HG03108 (cell line): ENCODE results near the gene SCMH1.

Source experiments
- ATAC-seq: cut with Tn5 transposase; IDR thresholded peaks from one replicate; pipeline ENCODE4 v1.9.1; 2021; ENCODE audit warnings: moderate library complexity; ENCODE audit not compliant: unreplicated experiment

The SCMH1 gene

GRCh38 chr1:41241749-41242341 lies at the start of gene SCMH1:
Gene SCMH1 (minus strand): TSS chr1:41242306. CDS start chr1:41186133, 56,173 bp downstream.
- ATAC-seq, result peak; percentile 33

DNA sequence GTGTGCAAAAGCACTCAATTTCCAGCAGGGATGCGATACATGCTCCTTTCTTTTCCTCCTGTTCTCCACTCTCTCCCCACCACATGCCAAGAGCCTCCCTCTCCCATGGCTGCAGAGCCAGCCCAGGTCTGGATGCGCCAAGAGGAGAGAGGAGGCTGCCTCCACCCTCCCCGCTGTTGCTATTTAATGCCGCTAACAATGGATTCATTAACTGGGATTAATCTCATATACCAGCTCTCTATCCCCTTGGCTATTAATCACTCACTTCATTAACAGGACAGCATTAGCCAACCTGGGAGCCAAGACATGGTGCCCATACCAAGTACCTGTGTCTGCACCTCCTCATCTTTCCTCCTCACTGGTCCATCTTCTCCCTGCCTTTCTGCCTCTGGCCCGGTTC lies 49.1 kb upstream of the SCMH1 start:
- no peak for ATAC-seq

- ATAC-seq, result no peak
These were observed 47.1 kb upstream of the SCMH1 start for GRCh38 chr1:41289196-41289595.

- no peak for ATAC-seq
These were observed 44.9 kb upstream of the SCMH1 start for GRCh38 chr1:41286992-41287391.

DNA sequence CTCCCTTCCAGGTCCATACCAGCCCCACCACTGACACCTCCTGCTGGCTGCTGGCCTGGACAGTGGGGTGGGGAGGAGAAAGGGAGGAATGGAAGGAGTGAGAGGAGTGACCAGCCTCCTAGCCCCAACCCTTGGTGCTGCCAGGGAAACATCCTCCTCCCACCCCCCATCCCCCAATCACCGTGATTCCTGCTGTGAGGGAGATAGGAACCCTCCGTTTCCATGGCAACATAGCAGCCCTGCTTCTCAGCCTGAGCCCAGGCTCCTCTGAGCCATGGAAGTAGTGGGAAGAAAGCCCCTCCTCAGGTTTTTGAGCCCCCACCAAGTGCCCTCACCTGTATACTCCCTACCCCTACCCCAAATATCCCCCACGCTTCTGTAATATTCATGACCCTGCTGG lies 44.4 kb upstream of the SCMH1 start:
- no peak for ATAC-seq

- ATAC-seq, result no peak
These were observed 43.7 kb upstream of the SCMH1 start for GRCh38 chr1:41285818-41286217.

DNA sequence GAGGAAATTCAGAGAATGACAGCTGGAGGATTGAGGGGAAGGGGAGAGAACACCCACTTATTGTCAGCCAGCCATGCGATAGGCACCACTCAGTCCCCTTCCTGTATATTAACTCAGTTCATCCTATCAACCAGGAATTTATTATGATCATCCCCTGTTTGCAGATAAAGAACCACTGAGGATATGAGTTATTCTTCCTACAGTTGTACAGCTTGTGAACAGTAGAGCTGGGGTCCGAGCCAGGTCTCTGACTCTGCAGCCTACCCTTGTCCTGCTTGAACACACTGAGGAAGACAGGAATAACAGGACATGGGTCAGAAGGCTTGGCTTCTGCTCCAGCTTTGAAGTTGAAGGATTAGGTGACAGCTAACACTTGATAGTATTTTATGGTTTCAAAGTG lies 42.0 kb upstream of the SCMH1 start:
- no peak for ATAC-seq

GRCh38 chr1:41282679-41283317 lies 40.7 kb upstream of the SCMH1 start:
- ATAC-seq, result no peak

- no peak for ATAC-seq
These were observed 39.2 kb upstream of the SCMH1 start for GRCh38 chr1:41281334-41281733.

DNA sequence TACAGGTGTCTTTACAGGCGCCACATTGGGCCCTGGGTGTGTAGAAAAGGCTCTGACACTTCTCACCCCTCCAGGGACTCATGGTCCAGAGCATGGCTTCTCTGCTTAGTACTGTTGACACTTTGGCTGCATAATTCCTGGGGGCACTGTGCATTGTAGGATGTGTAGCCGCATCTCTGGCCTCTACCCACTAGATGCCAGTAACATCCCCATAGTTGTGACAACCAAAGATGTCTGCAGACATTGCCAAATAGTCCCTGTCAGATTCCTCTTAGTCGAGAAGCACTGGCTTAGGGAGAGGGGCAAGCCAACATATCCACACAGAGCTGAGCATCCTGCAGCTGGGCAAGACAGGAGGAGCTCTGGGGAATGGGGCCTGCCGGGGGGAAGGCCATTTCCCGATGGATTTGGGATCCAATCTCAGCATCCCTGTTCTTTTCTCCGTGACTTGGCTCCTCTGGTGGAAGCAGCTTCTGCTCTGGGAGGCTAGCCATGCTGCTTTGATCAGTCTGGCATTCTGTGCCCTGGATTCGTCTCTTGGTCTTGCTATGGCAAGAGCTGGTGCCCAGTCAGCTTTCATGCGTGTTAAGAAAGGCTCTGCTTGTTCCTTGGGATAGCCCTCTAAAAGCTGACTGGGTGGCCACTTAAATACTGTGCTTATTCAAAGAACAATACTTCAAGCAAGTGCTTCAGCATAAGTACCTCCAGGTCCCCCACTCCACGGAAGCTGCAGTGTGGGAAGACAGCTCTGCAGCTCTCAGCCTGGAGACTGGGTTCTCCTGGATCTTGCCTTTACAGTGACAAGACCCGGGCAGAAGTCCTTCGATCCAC lies 38.3 kb upstream of the SCMH1 start:
- no peak for ATAC-seq

DNA sequence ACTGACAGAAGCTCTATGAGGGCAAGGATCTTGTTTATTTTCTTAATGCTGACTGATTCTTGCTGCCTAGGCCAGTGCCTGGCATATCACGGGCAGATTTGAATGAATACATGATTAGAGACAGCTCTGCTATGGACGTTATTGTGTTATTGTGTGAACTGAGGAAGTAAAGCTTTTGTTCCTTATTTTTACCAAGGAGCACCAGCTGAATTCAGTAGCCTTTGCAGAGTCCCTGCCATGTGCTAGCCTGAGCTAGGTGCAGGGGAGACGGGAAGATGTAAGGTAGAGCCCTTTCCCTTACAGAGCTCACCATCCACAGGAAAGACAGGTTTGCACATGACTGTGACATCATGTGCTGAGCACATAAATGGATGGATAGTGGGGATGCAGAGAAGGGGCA lies 36.0 kb upstream of the SCMH1 start:
- ATAC-seq, result no peak

DNA sequence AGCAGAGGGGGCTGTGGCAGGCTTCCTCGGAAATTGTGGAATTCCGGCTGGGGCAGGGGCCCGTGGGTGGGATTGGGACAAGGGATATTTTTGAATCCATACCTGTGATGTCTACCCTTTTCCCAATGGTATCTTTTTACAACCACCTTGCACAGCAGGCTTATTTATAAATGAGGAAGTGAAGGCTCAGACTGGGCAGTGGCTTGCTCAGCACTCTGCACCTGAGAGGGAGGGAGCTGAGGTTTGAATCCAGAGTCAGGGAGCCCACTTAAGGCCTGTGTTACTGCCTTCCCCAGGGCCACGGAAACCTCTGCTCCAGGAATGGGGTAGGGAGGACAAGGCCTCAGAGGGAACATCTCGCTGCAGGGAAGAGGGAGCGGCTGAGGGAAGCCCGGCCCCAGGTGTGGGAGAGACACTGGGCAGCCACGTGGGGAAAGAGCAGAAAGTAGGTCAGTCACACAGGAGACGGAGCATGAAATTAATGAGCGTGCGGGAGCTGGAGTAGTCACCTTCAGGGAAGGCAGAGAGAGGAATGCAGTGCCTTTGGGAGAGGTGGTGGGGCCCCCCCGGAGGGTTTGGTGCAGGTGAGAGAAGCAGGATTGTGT lies 35.4 kb upstream of the SCMH1 start:
- no peak for ATAC-seq

GRCh38 chr1:41275831-41276230 lies 33.7 kb upstream of the SCMH1 start:
- no peak for ATAC-seq

DNA sequence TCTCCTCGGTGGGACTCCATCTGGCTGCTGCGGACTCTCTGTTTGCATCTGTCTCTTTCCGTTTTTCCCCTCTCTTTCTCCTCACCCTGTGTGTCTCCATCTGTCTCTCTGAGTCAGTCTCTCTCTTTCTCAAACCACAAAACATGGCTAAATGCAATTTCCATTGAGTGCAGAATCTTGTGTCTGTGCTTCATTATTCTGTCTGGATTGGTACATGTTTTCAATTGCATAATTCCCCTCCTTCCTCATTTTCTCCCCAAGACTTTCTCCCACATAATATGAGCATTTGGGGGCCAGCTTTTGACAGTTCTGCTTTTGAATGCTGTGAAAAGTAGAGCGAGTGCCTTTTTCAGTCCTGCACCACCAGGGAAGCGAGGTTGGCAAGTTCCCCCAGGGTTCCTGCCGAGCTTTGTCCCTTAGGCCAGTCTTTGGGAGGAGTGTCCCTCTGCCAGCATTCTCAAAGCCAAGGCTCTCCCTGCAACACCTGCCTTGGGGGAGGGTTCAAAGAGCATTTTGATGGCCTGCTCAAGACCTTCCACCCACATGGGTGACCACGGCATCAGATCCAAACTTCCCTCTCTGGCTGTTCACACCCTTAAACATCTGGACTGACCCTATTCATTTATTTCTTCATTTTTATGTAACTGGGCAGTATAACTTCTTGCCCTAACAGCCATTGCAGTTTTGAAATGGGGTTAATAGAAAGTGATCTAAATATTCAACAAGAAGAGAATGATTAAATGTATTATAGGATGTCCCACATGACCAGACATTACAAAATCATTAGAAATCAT lies 32.8 kb upstream of the SCMH1 start:
- ATAC-seq, result no peak

GRCh38 chr1:41272601-41273000 lies 30.5 kb upstream of the SCMH1 start:
- ATAC-seq, result no peak

DNA sequence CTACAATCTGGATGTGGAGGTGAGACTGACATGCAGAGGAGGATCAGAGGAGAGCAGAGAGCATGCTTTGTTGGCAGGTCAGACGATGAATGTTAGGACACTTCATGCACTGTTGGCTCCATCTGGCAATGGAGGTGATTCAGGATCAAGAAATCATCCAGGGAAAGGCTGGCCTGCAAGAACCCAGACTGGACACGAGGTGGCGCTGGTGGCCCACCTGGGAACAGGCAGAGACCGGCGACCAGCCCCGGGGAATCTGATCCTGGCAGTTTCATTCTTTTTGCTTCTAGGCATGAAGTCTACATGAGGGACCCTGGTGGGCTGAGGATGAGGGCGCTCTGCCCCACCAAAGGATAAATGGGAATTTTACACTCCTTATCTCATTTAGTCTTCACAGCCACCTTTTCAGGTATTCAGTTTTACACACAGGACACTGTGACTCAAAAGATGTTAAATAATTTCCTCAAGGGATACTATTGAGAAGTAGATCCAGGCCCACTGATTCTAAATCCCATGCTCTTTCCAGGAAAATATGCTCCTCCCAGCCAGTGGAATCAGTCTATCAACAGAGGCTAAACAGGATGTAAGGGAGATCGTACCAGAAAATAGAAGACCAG lies 26.2 kb upstream of the SCMH1 start:
- ATAC-seq, result no peak

GRCh38 chr1:41261926-41262618 lies 20.0 kb upstream of the SCMH1 start:
- ATAC-seq, result no peak

GRCh38 chr1:41260768-41261167 lies 18.7 kb upstream of the SCMH1 start:
- ATAC-seq, result no peak

DNA sequence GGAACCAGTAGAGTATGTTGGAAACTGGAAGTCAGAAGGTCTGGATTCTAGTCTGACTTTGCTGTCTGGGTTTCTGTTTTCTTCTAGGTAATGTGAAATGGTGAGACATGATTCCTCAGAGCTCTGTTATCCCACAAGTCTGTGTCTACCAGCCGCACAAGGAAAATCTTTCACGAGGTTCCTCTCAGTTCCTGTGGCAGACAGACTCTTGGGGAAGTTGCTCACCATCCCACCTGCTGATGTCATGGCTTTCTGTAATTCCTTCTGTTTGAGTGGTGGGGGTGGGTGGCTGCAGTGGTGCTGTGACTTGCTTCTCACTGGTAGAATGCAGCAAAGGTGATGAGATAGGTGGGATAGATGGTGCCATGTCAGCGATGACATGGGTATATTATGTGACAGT lies 17.1 kb upstream of the SCMH1 start:
- ATAC-seq, result no peak

DNA sequence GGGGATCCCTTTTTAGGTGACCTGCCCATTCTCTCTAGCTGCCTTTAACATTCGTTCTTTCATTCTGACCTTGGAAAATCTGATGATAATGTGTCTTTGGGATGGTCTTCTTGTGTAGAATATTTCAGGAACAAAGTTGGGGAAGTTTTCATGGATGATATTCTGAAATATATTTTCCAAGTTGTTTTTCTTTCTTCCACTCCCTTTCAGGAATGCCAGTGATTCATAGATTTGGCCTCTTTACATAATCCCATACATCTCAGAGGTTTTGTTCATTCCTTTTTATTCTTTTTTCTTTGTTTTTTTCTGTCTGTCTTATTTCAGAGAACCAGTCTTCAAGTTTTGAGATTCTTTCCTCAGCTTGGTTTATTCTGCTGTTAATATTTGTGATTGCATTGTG lies 13.9 kb upstream of the SCMH1 start:
- ATAC-seq, result no peak
